Large intestine (tissue), 12 donors: ENCODE data around the gene TRAP1. TPM values are rescaled to one million over a fixed set of nuclear protein-coding genes. Genes with fewer than 3 reads are reported as not detected.

Experiments used
- DNase-seq, 2 donors: peaks; one replicate each; pipeline versions ENCODE4 v3.0.0 to v3.0.0-alpha.2; 2013
- H3K27ac ChIP-seq: one replicate; pipeline ENCODE4 v1.5.1; 2013; ENCODE audit warnings: low read length
- H3K27me3 ChIP-seq: 2 replicates; pipeline ENCODE4 v1.6.1; 2013; ENCODE audit warnings: low read length; ENCODE audit not compliant: control insufficient read depth, insufficient read depth
- H3K36me3 ChIP-seq: 2 replicates; pipeline ENCODE4 v1.6.1; 2013; ENCODE audit warnings: low read length; ENCODE audit not compliant: control insufficient read depth, insufficient read depth
- H3K4me1 ChIP-seq: one replicate; pipeline ENCODE4 v1.6.1; 2013; ENCODE audit warnings: low read length; ENCODE audit not compliant: control insufficient read depth, insufficient read depth
- H3K4me3 ChIP-seq: one replicate; pipeline ENCODE4 v1.5.1; 2013; ENCODE audit warnings: low read length
- H3K9me3 ChIP-seq: one replicate; pipeline ENCODE4 v1.6.1; 2013; ENCODE audit warnings: mild to moderate bottlenecking, low read depth, low read length, moderate library complexity; ENCODE audit not compliant: control insufficient read depth
- WGBS: methylation state at CpG from one replicate; pipeline ENCODE4 v1.1.5; 2013; ENCODE audit warnings: low lambda C conversion rate; ENCODE audit not compliant: insufficient coverage; 5-methylcytosine and 5-hydroxymethylcytosine counted together
- long read RNA-seq, 11 donors: transcript quantifications; one replicate each; lab custom pipeline, GENCODE V29; 2026
- polyA plus RNA-seq: library from polyadenylated mRNA; unstranded; fragments of 120-200 nt; gene quantifications from one replicate; pipeline ENCODE4 v1.2.1, GENCODE V29; 2013

TRAP1 gene
- polyA plus RNA-seq = 97.1 TPM
- long read RNA-seq, donor 1, transcript TRAP1-201 (18 exons, 2,296 nt) = major isoform, 24 of 29 reads
- long read RNA-seq, donor 1, partial matches to known transcripts = 0 of 29 reads
- long read RNA-seq, donor 1, other reads (novel, unspliced or antisense) = 0 of 29 reads
- long read RNA-seq, donor 2, transcript TRAP1-201 (18 exons, 2,296 nt) = major isoform, 42 of 89 reads
- long read RNA-seq, donor 2, partial matches to known transcripts = 42 of 89 reads
- long read RNA-seq, donor 2, other reads (novel, unspliced or antisense) = 0 of 89 reads
- long read RNA-seq, donor 3 = 0 reads
- long read RNA-seq, donor 4 = 0 reads
- long read RNA-seq, donor 5, transcript TRAP1-201 (18 exons, 2,296 nt) = major isoform, 12 of 12 reads
- long read RNA-seq, donor 5, partial matches to known transcripts = 0 of 12 reads
- long read RNA-seq, donor 5, other reads (novel, unspliced or antisense) = 0 of 12 reads
- long read RNA-seq, donor 6, transcript TRAP1-201 (18 exons, 2,296 nt) = major isoform, 24 of 68 reads
- long read RNA-seq, donor 6, transcript TRAP1-210 (3 exons, 547 nt) = minor isoform, 7 of 68 reads
- long read RNA-seq, donor 6, partial matches to known transcripts = 36 of 68 reads
- long read RNA-seq, donor 6, other reads (novel, unspliced or antisense) = 0 of 68 reads
- long read RNA-seq, donor 7, transcript TRAP1-201 (18 exons, 2,296 nt) = major isoform, 7 of 10 reads
- long read RNA-seq, donor 7, partial matches to known transcripts = 0 of 10 reads
- long read RNA-seq, donor 7, other reads (novel, unspliced or antisense) = 0 of 10 reads
- long read RNA-seq, donor 8, transcript TRAP1-201 (18 exons, 2,296 nt) = major isoform, 38 of 299 reads
- long read RNA-seq, donor 8, partial matches to known transcripts = 237 of 299 reads
- long read RNA-seq, donor 8, other reads (novel, unspliced or antisense) = 18 of 299 reads
- long read RNA-seq, donor 9, transcript TRAP1-201 (18 exons, 2,296 nt) = major isoform, 31 of 66 reads
- long read RNA-seq, donor 9, transcript TRAP1-212 (13 exons, 2,309 nt) = minor isoform, 5 of 66 reads
- long read RNA-seq, donor 9, partial matches to known transcripts = 28 of 66 reads
- long read RNA-seq, donor 9, other reads (novel, unspliced or antisense) = 0 of 66 reads
- long read RNA-seq, donor 10, transcript TRAP1-201 (18 exons, 2,296 nt) = major isoform, 27 of 38 reads
- long read RNA-seq, donor 10, partial matches to known transcripts = 5 of 38 reads
- long read RNA-seq, donor 10, other reads (novel, unspliced or antisense) = 0 of 38 reads
- long read RNA-seq, donor 11, transcript TRAP1-201 (18 exons, 2,296 nt) = major isoform, 15 of 19 reads
- long read RNA-seq, donor 11, partial matches to known transcripts = 0 of 19 reads
- long read RNA-seq, donor 11, other reads (novel, unspliced or antisense) = 0 of 19 reads

- Histone ChIP-seq H3K36me3 (peaks cover 9% of the 10 kb centered on the region), H3K27ac (peak within 1 kb of the TSS; percentile 74), H3K4me1 (peaks cover 17% of the 10 kb centered on the region), H3K9me3 (no peaks in the 10 kb centered on the region), H3K27me3 (no peaks in the 10 kb centered on the region), H3K4me3 (peak within 1 kb of the TSS; percentile 95)
- no CpG with 5 or more reads among the region's 95 CpGs for WGBS
- DNase-seq = peak; percentile 73 to 87
These were observed at the start of gene TRAP1 for GRCh38 chr16:3717235-3718018. TSS of gene TRAP1 (minus strand) at chr16:3717524. CDS start at chr16:3717508, 16 bp downstream.

GRCh38 chr16:3766177-3766576, 48.9 kb upstream of the TRAP1 start:
- H3K9me3 ChIP-seq = no peaks in the 10 kb centered on the region
- WGBS = 83% methylated on average over 2 of the region's 3 CpGs
- H3K4me1 ChIP-seq = no peaks in the 10 kb centered on the region
- no peak overlapping the region for H3K27ac ChIP-seq
- H3K36me3 ChIP-seq = peaks cover 89% of the 10 kb centered on the region
- H3K4me3 ChIP-seq = no peak overlapping the region
- no peaks in the 10 kb centered on the region for H3K27me3 ChIP-seq
- DNase-seq = no peak

- H3K4me3 ChIP-seq = no peak overlapping the region
- no peak overlapping the region for H3K27ac ChIP-seq
- no peak for DNase-seq
- H3K9me3 ChIP-seq = no peaks in the 10 kb centered on the region
- WGBS = no CpG with 5 or more reads among the region's 3 CpGs
- no peaks in the 10 kb centered on the region for H3K27me3 ChIP-seq
- no peaks in the 10 kb centered on the region for H3K4me1 ChIP-seq
- peaks cover 81% of the 10 kb centered on the region for H3K36me3 ChIP-seq
These were observed 47.1 kb upstream of the TRAP1 start for GRCh38 chr16:3764409-3764808.

GRCh38 chr16:3762107-3762750, 44.9 kb upstream of the TRAP1 start:
- no CpG with 5 or more reads among the region's 25 CpGs for WGBS
- Histone ChIP-seq H3K4me3 (no peak overlapping the region), H3K4me1 (no peaks in the 10 kb centered on the region), H3K27me3 (no peaks in the 10 kb centered on the region), H3K36me3 (peaks cover 79% of the 10 kb centered on the region), H3K9me3 (no peaks in the 10 kb centered on the region), H3K27ac (no peak overlapping the region)
- DNase-seq = no peak

GRCh38 chr16:3761375-3762106, 44.2 kb upstream of the TRAP1 start:
- H3K36me3 ChIP-seq = peaks cover 79% of the 10 kb centered on the region
- WGBS = 100% methylated on average over 3 of the region's 14 CpGs
- H3K4me1 ChIP-seq = no peaks in the 10 kb centered on the region
- DNase-seq = no peak
- H3K27ac ChIP-seq = no peak overlapping the region
- H3K27me3 ChIP-seq = no peaks in the 10 kb centered on the region
- no peaks in the 10 kb centered on the region for H3K9me3 ChIP-seq
- H3K4me3 ChIP-seq = no peak overlapping the region

GRCh38 chr16:3760518-3760917, 43.2 kb upstream of the TRAP1 start:
- H3K36me3 ChIP-seq = peaks cover 77% of the 10 kb centered on the region
- no peak for DNase-seq
- WGBS = no CpG with 5 or more reads among the region's 6 CpGs
- no peak overlapping the region for H3K27ac ChIP-seq
- H3K9me3 ChIP-seq = no peaks in the 10 kb centered on the region
- no peaks in the 10 kb centered on the region for H3K27me3 ChIP-seq
- H3K4me3 ChIP-seq = no peak overlapping the region
- H3K4me1 ChIP-seq = no peaks in the 10 kb centered on the region

- DNase-seq = no peak
- Histone ChIP-seq H3K27me3 (no peaks in the 10 kb centered on the region), H3K4me1 (no peaks in the 10 kb centered on the region), H3K27ac (no peak overlapping the region), H3K36me3 (peaks cover 74% of the 10 kb centered on the region), H3K4me3 (no peak overlapping the region), H3K9me3 (no peaks in the 10 kb centered on the region)
- WGBS = no CpG with 5 or more reads among the region's 5 CpGs
These were observed 42.4 kb upstream of the TRAP1 start for GRCh38 chr16:3759736-3760135.

- H3K27me3 ChIP-seq = no peaks in the 10 kb centered on the region
- no peaks in the 10 kb centered on the region for H3K4me1 ChIP-seq
- no peak overlapping the region for H3K4me3 ChIP-seq
- 60% methylated on average over 1 of the region's 9 CpGs for WGBS
- H3K9me3 ChIP-seq = no peaks in the 10 kb centered on the region
- peaks cover 73% of the 10 kb centered on the region for H3K36me3 ChIP-seq
- DNase-seq = no peak
- no peak overlapping the region for H3K27ac ChIP-seq
These were observed 38.8 kb upstream of the TRAP1 start for GRCh38 chr16:3756113-3756512.

- WGBS = 100% methylated on average over 1 of the region's 4 CpGs
- peaks cover 77% of the 10 kb centered on the region for H3K36me3 ChIP-seq
These were observed 37.9 kb upstream of the TRAP1 start for GRCh38 chr16:3755249-3755648.

More at GRCh38 chr16:3755249-3755648, 37.9 kb upstream of the TRAP1 start:
- H3K27ac ChIP-seq = no peak overlapping the region
- no peaks in the 10 kb centered on the region for H3K9me3 ChIP-seq
- no peak overlapping the region for H3K4me3 ChIP-seq
- H3K4me1 ChIP-seq = no peaks in the 10 kb centered on the region
- no peaks in the 10 kb centered on the region for H3K27me3 ChIP-seq
- DNase-seq = no peak
